ENCODE results near the gene UTP18. TPM values are rescaled to one million over a fixed set of nuclear protein-coding genes. Genes with fewer than 3 reads are reported as not detected.
A peak's percentile ranks its signal among the peaks of the same experiment; 100 is the strongest.

Gene UTP18
- total and polyA plus RNA-seq, 10 of the 15 experiments (the other 5 are each of a cell fraction or from before 2014, with no cell fraction given) = 31.0 to 111 (median 58.8) TPM

- no peak for TF ChIP-seq IRF4 (IDR thresholded peaks at IDR 0.05; ENCODE audit: low read depth, low read length)
- TF ChIP-seq CBX5 (IDR thresholded peaks at IDR 0.05; ENCODE audit: low read depth) = no peak
- no peak for TF ChIP-seq SMAD1 (IDR thresholded peaks at IDR 0.05; ENCODE audit: low read depth, partially characterized antibody)
- no peak for TF ChIP-seq RELB (IDR thresholded peaks at IDR 0.05; ENCODE audit: low read depth)
Measured at GRCh38 chr17:51272812-51273211, 12.5 kb downstream of the UTP18 start (continued).

GRCh38 chr17:51275381-51275780 lies 15.0 kb downstream of the UTP18 start:
- RAD21 ChIA-PET (ENCODE audit: unreplicated experiment) = no interaction called here
- H3K9ac ChIP-seq (ENCODE audit: control insufficient read depth, insufficient read depth, low read length) = no peak overlapping the region
- SMC1A ChIA-PET (ENCODE audit: uncharacterized antibody, unreplicated experiment) = no interaction called here
- H3K4me3 ChIP-seq = no peak overlapping the region
- in situ Hi-C loops (cut with MboI) (no loop called here), intact Hi-C loops (cut with micrococcal nuclease; ENCODE audit: unreplicated experiment) (no loop called here)
- H3K27ac ChIP-seq (ENCODE audit: control insufficient read depth, insufficient read depth) = no peak overlapping the region
- DNase-seq (ENCODE audit: low read depth, low spot score) = no peak
- ATAC-seq = no peak
- no peaks in the 10 kb centered on the region for H3K4me1 ChIP-seq (ENCODE audit: control insufficient read depth, insufficient read depth, low read length)
- H2AFZ ChIP-seq (ENCODE audit: control insufficient read depth, low read depth, low read length) = no peak overlapping the region
- H3K79me2 ChIP-seq (ENCODE audit: control insufficient read depth, insufficient read depth, low read length) = no peaks in the 10 kb centered on the region; the same call in none of the 2 replicates
- TF ChIP-seq ZNF384 (IDR thresholded peaks at IDR 0.05; ENCODE audit: borderline replicate concordance, low read depth, low read length) (no peak), MEF2A (IDR thresholded peaks at IDR 0.05; ENCODE audit: insufficient read depth, low read depth, low read length) (peak; percentile 73), YY1 (IDR thresholded peaks at IDR 0.05; ENCODE audit: low read depth, low read length) (no peak), SMARCA5 (IDR thresholded peaks at IDR 0.05) (no peak), POLR2AphosphoS5 (IDR thresholded peaks at IDR 0.05; ENCODE audit: low read length) (no peak), BACH1 (IDR thresholded peaks at IDR 0.05; ENCODE audit: borderline replicate concordance) (no peak), SP1 (IDR thresholded peaks at IDR 0.05; ENCODE audit: low read depth, low read length) (no peak), ZBTB40 (IDR thresholded peaks at IDR 0.05; ENCODE audit: borderline replicate concordance) (no peak), JUNB (IDR thresholded peaks at IDR 0.05) (peak; percentile 67), ATF3 (IDR thresholded peaks at IDR 0.05; ENCODE audit: borderline replicate concordance, extremely low read depth, low read depth, low read length) (no peak), RAD21 (IDR thresholded peaks at IDR 0.05; ENCODE audit: insufficient read depth, low read depth, low read length) (no peak)
- H3K9me3 ChIP-seq (replicated peaks; ENCODE audit: control insufficient read depth, insufficient read depth, low read length) = no peaks in the 10 kb centered on the region
- H3K27me3 ChIP-seq (replicated peaks in 1 of 2; ENCODE audit: control insufficient read depth in 2 of 2, insufficient read depth in 2 of 2, low read length in 1 of 2) = no peaks in the 10 kb centered on the region
- no peak for FAIRE-seq
- 58% methylated on average over 1 of the region's 1 CpG for WGBS (ENCODE audit: insufficient coverage, insufficient replicate concordance, low lambda C conversion rate, missing lambda C conversion rate)
- POLR2A ChIA-PET = no interaction called here
- no peaks in the 10 kb centered on the region for H4K20me1 ChIP-seq (ENCODE audit: control insufficient read depth, insufficient read depth)
- BruUV-seq (replicated peaks) = no TSS peak
- H3K4me2 ChIP-seq (ENCODE audit: control insufficient read depth, insufficient read depth) = no peak overlapping the region
- peaks cover 9 to 44% of the 10 kb centered on the region in 2 experiments for H3K36me3 ChIP-seq (ENCODE audit: control insufficient read depth in 2 of 2, insufficient read depth in 2 of 2, low read length in 1 of 2)
- CTCF ChIA-PET = no interaction called here

Measured in GM12878 (cell line).